ENCODE results near the gene SIM2. TPM values are rescaled to one million over a fixed set of nuclear protein-coding genes. Genes with fewer than 3 reads are reported as not detected.
A peak's percentile ranks its signal among the peaks of the same experiment; 100 is the strongest.

SIM2 gene
- total and polyA plus RNA-seq, 2 of the 13 experiments (the other 11 are each of a cell fraction or from before 2014, with no cell fraction given), result 0.36 to 0.53 TPM

- TF ChIP-seq, protein P1, sequence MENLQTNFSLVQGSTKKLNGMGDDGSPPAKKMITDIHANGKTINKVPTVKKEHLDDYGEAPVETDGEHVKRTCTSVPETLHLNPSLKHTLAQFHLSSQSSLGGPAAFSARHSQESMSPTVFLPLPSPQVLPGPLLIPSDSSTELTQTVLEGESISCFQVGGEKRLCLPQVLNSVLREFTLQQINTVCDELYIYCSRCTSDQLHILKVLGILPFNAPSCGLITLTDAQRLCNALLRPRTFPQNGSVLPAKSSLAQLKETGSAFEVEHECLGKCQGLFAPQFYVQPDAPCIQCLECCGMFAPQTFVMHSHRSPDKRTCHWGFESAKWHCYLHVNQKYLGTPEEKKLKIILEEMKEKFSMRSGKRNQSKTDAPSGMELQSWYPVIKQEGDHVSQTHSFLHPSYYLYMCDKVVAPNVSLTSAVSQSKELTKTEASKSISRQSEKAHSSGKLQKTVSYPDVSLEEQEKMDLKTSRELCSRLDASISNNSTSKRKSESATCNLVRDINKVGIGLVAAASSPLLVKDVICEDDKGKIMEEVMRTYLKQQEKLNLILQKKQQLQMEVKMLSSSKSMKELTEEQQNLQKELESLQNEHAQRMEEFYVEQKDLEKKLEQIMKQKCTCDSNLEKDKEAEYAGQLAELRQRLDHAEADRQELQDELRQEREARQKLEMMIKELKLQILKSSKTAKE (CRISPR knock-in tag; IDR thresholded peaks at IDR 0.05; ENCODE audit: borderline replicate concordance), result no peak
- TF ChIP-seq NR2C2 (CRISPR knock-in tag; IDR thresholded peaks at IDR 0.05; ENCODE audit: borderline replicate concordance) (no peak), ZFP36L2 (CRISPR knock-in tag; IDR thresholded peaks at IDR 0.05) (no peak), RORA (CRISPR knock-in tag; IDR thresholded peaks at IDR 0.05) (no peak), STAG1 (CRISPR knock-in tag; IDR thresholded peaks at IDR 0.05) (peak; percentile 22), ZBTB14 (CRISPR knock-in tag; IDR thresholded peaks at IDR 0.05) (peak; percentile 82), SKI (IDR thresholded peaks at IDR 0.05; ENCODE audit: partially characterized antibody) (peak; percentile 24), ZMYM4 (CRISPR knock-in tag; IDR thresholded peaks at IDR 0.05) (0 out of 2 replicates have a peak, but pooled peaks have one; percentile 20), ZNF710 (CRISPR knock-in tag; IDR thresholded peaks at IDR 0.05; ENCODE audit: borderline replicate concordance) (no peak), ZSCAN9 (CRISPR knock-in tag; IDR thresholded peaks at IDR 0.05; ENCODE audit: borderline replicate concordance) (no peak), MAFF (IDR thresholded peaks at IDR 0.05; ENCODE audit: low read depth, low read length) (no peak)
- TF ChIP-seq, protein P2, sequence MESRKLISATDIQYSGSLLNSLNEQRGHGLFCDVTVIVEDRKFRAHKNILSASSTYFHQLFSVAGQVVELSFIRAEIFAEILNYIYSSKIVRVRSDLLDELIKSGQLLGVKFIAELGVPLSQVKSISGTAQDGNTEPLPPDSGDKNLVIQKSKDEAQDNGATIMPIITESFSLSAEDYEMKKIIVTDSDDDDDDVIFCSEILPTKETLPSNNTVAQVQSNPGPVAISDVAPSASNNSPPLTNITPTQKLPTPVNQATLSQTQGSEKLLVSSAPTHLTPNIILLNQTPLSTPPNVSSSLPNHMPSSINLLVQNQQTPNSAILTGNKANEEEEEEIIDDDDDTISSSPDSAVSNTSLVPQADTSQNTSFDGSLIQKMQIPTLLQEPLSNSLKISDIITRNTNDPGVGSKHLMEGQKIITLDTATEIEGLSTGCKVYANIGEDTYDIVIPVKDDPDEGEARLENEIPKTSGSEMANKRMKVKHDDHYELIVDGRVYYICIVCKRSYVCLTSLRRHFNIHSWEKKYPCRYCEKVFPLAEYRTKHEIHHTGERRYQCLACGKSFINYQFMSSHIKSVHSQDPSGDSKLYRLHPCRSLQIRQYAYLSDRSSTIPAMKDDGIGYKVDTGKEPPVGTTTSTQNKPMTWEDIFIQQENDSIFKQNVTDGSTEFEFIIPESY (CRISPR knock-in tag; IDR thresholded peaks at IDR 0.05), result no peak
- TF ChIP-seq, protein P3, sequence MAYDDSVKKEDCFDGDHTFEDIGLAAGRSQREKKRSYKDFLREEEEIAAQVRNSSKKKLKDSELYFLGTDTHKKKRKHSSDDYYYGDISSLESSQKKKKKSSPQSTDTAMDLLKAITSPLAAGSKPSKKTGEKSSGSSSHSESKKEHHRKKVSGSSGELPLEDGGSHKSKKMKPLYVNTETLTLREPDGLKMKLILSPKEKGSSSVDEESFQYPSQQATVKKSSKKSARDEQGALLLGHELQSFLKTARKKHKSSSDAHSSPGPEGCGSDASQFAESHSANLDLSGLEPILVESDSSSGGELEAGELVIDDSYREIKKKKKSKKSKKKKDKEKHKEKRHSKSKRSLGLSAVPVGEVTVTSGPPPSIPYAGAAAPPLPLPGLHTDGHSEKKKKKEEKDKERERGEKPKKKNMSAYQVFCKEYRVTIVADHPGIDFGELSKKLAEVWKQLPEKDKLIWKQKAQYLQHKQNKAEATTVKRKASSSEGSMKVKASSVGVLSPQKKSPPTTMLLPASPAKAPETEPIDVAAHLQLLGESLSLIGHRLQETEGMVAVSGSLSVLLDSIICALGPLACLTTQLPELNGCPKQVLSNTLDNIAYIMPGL (CRISPR knock-in tag; IDR thresholded peaks at IDR 0.05; ENCODE audit: borderline replicate concordance in 1 of 2, low read depth in 1 of 2), result 0 out of 4 replicates have a peak, but pooled peaks of 1 of the 2 experiments have one; percentile 31
- TF ChIP-seq, protein P4, sequence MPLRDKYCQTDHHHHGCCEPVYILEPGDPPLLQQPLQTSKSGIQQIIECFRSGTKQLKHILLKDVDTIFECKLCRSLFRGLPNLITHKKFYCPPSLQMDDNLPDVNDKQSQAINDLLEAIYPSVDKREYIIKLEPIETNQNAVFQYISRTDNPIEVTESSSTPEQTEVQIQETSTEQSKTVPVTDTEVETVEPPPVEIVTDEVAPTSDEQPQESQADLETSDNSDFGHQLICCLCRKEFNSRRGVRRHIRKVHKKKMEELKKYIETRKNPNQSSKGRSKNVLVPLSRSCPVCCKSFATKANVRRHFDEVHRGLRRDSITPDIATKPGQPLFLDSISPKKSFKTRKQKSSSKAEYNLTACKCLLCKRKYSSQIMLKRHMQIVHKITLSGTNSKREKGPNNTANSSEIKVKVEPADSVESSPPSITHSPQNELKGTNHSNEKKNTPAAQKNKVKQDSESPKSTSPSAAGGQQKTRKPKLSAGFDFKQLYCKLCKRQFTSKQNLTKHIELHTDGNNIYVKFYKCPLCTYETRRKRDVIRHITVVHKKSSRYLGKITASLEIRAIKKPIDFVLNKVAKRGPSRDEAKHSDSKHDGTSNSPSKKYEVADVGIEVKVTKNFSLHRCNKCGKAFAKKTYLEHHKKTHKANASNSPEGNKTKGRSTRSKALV (CRISPR knock-in tag; IDR thresholded peaks at IDR 0.05), result peak; percentile 62
- TF ChIP-seq, protein P5, sequence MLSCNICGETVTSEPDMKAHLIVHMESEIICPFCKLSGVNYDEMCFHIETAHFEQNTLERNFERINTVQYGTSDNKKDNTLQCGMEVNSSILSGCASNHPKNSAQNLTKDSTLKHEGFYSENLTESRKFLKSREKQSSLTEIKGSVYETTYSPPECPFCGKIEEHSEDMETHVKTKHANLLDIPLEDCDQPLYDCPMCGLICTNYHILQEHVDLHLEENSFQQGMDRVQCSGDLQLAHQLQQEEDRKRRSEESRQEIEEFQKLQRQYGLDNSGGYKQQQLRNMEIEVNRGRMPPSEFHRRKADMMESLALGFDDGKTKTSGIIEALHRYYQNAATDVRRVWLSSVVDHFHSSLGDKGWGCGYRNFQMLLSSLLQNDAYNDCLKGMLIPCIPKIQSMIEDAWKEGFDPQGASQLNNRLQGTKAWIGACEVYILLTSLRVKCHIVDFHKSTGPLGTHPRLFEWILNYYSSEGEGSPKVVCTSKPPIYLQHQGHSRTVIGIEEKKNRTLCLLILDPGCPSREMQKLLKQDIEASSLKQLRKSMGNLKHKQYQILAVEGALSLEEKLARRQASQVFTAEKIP (CRISPR knock-in tag; IDR thresholded peaks at IDR 0.05; ENCODE audit: borderline replicate concordance), result no peak
Observed at GRCh38 chr21:36747815-36748383, 49.0 kb downstream of the SIM2 start (continued).

Measured in HepG2 (cell line).